Chondrocyte (in vitro differentiated cells): Measurements from ENCODE around the gene HOXC10. TPM values are rescaled to one million over a fixed set of nuclear protein-coding genes. Genes with fewer than 3 reads are reported as not detected.
A peak's percentile ranks its signal among the peaks of the same experiment; 100 is the strongest.

ENCODE experiments used
- DNase-seq: peaks from one replicate; pipeline ENCODE4 v3.0.0; 2021; ENCODE audit warnings: mixed read lengths, low spot score
- H3K27ac Mint-ChIP-seq: one replicate; pipeline ENCODE4 v1.8.0; 2021; ENCODE audit warnings: mild to moderate bottlenecking, moderate library complexity, mixed read lengths; ENCODE audit not compliant: unreplicated experiment
- H3K27me3 Mint-ChIP-seq: 2 replicates; pipeline ENCODE4 v1.8.0; 2021; ENCODE audit warnings: low read depth, mixed read lengths
- H3K36me3 Mint-ChIP-seq: 2 replicates; pipeline ENCODE4 v1.8.0; 2021; ENCODE audit warnings: low read depth, mixed read lengths
- H3K4me1 Mint-ChIP-seq: 2 replicates; pipeline ENCODE4 v1.8.0; 2021; ENCODE audit warnings: low read depth, mild to moderate bottlenecking, mixed read lengths
- H3K4me3 Mint-ChIP-seq: one replicate; pipeline ENCODE4 v1.8.0; 2021; ENCODE audit warnings: mild to moderate bottlenecking, moderate library complexity, mixed read lengths; ENCODE audit not compliant: unreplicated experiment
- H3K9me3 Mint-ChIP-seq: 2 replicates; pipeline ENCODE4 v1.8.0; 2021; ENCODE audit warnings: low read depth, mixed read lengths
- total RNA-seq: library from RNA; stranded (reverse); gene quantifications from 3 replicates; pipeline ENCODE4 v1.2.1, GENCODE V29; 2021
- TF ChIP-seq, protein P1 (sequence below): fragments of 200-600 bp; sonication (generic); IDR thresholded peaks from 2 replicates; pipeline ENCODE4 v1.5.0; 2021; ENCODE audit warnings: antibody characterized with exemption, mild to moderate bottlenecking, moderate library complexity

The HOXC10 gene
- total RNA-seq, 1 donor from 2014 or later, result not detected

DNA sequence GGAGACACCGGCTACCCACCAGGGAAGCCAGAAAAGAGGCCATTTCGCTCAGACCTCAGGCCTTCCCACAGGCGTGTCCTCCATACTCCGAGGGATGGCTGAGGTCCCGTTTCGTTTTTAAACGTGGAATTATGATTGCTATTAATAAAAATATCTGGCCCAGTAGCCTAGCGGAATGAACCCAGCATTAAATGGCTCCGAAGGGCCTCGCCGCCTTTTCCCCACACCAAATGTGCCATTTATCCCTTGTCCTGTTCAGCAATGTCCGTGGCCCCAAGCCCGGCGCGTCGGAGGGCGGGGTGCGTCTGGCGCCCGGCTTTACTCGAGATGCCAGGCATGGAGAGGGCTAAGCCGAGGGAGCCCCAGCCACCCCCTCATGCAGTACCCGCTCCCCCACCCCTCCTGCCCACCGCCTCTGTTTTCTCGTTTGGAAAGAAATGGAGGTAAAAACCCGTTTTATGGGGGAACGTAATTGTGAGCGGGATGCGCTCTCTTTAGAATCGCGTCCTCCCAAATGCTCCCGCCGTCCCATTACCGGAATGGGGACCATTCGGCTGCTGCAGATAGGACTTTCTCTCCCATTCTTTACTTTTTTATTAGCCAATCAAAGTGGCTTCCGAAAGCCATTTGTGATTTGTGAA is 29.6 kb downstream of the HOXC10 start:
- TF ChIP-seq, protein P1, sequence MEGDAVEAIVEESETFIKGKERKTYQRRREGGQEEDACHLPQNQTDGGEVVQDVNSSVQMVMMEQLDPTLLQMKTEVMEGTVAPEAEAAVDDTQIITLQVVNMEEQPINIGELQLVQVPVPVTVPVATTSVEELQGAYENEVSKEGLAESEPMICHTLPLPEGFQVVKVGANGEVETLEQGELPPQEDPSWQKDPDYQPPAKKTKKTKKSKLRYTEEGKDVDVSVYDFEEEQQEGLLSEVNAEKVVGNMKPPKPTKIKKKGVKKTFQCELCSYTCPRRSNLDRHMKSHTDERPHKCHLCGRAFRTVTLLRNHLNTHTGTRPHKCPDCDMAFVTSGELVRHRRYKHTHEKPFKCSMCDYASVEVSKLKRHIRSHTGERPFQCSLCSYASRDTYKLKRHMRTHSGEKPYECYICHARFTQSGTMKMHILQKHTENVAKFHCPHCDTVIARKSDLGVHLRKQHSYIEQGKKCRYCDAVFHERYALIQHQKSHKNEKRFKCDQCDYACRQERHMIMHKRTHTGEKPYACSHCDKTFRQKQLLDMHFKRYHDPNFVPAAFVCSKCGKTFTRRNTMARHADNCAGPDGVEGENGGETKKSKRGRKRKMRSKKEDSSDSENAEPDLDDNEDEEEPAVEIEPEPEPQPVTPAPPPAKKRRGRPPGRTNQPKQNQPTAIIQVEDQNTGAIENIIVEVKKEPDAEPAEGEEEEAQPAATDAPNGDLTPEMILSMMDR, result no peak
- H3K4me1 Mint-ChIP-seq, result peaks cover 17% of the 10 kb centered on the region

DNA sequence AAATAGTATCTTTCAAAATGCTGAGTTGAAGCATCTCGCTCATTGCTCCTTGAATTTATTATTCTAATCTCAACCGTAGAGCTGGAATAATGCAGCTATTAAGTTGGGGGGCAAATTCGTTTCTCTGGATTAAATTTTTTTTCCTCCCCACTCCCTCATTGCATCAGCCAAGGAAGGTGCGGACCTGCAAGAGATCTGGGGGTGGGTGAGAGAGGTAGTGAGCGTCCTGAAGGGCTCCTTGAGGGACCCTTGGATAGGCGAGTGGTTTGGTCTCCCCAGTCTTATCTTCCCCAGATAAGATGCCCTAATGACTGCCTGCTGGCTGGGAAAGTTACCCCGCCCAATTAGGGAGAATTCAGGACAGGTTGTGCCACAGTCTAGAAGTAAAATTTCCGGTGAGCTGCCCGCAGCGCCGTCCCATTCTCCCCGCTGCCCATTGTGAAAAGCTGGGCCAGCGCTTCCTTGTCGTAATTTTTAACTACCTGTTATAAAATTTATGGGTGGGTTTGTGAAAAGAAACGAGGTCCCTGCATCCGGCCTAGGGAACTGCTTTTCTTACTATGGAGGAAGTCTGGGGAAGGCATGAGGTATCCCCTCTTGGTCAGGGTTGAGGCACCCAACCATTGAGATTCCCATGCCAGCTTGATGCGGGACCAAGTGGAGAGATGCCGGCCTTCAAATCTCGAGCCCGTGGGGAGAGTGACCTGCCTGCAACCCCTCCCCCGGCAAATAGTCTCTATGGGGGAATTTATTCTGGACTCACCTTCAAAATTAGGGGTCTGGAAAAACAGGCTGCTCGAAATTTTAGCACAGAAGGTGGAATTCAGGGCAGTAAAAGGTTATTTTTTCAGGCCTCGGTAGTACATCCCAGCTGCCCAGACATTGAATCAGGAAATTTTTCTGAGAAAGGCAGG is 30.3 kb downstream of the HOXC10 start:
- TF ChIP-seq, protein P1, result no peak
- H3K9me3 Mint-ChIP-seq, result no peaks in the 10 kb centered on the region
- DNase-seq, result no peak
- H3K4me1 Mint-ChIP-seq, result peaks cover 17% of the 10 kb centered on the region
- no peak overlapping the region for H3K27ac Mint-ChIP-seq
- peaks cover 73% of the 10 kb centered on the region for H3K27me3 Mint-ChIP-seq
- H3K4me3 Mint-ChIP-seq, result no peak overlapping the region
- H3K36me3 Mint-ChIP-seq, result no peaks in the 10 kb centered on the region

More for the DNA sequence above, 29.6 kb downstream of the HOXC10 start:
- Mint-ChIP-seq H3K4me3 (no peak overlapping the region), H3K27ac (no peak overlapping the region), H3K36me3 (no peaks in the 10 kb centered on the region), H3K27me3 (peaks cover 72% of the 10 kb centered on the region), H3K9me3 (no peaks in the 10 kb centered on the region)
- DNase-seq, result no peak

DNA sequence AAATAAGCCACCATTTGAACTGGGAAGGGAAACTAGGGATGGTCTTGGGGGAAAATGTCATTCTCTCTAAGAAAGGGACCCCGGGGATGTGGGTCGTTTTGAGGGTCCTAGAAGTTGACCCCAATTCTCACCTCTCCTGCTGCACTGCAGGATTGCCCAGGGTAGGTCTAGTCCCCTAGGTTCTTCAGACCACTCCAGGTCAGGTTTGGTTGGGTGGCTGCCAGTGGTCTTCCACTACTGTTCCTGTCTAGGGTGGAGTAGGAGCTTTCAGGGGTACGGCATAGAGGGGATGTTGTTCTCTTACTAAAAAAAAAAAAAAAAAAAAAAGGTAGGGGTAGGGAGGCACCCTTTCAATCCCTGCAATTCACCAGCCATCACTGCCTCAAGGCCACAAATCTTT is 31.1 kb downstream of the HOXC10 start:
- no peaks in the 10 kb centered on the region for H3K9me3 Mint-ChIP-seq

DNA sequence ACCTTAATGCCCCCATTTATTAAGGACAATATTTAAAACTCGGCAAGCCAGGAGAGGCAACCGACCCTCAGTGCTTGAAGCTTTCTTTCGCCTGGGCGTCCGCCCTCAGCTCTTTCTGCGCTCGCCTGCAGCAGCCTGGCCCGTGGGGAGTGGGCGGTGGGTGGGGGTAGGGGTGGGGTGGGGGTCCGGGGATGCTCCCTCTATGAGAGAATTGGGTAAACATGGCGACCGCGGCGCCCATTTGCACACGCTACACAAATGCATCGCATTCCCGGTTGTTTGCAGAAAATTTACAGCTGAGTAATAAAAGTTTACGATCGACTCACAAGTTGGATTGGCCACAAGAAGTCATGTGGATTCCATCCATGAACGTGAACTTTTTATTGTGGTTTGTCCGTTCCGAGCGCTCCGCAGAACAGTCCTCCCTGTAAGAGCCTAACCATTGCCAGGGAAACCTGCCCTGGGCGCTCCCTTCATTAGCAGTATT is 31.6 kb downstream of the HOXC10 start:
- Mint-ChIP-seq H3K4me3 (no peak overlapping the region), H3K36me3 (no peaks in the 10 kb centered on the region), H3K27me3 (peaks cover 75% of the 10 kb centered on the region), H3K9me3 (no peaks in the 10 kb centered on the region), H3K4me1 (peaks cover 17% of the 10 kb centered on the region), H3K27ac (no peak overlapping the region)
- TF ChIP-seq, protein P1, result no peak
- DNase-seq, result no peak

More for the DNA sequence above, 31.1 kb downstream of the HOXC10 start:
- H3K36me3 Mint-ChIP-seq, result no peaks in the 10 kb centered on the region
- no peak overlapping the region for H3K27ac Mint-ChIP-seq
- H3K4me1 Mint-ChIP-seq, result peaks cover 17% of the 10 kb centered on the region
- H3K27me3 Mint-ChIP-seq, result peaks cover 75% of the 10 kb centered on the region
- H3K4me3 Mint-ChIP-seq, result no peak overlapping the region
- no peak for DNase-seq
- TF ChIP-seq, protein P1, result no peak

DNA sequence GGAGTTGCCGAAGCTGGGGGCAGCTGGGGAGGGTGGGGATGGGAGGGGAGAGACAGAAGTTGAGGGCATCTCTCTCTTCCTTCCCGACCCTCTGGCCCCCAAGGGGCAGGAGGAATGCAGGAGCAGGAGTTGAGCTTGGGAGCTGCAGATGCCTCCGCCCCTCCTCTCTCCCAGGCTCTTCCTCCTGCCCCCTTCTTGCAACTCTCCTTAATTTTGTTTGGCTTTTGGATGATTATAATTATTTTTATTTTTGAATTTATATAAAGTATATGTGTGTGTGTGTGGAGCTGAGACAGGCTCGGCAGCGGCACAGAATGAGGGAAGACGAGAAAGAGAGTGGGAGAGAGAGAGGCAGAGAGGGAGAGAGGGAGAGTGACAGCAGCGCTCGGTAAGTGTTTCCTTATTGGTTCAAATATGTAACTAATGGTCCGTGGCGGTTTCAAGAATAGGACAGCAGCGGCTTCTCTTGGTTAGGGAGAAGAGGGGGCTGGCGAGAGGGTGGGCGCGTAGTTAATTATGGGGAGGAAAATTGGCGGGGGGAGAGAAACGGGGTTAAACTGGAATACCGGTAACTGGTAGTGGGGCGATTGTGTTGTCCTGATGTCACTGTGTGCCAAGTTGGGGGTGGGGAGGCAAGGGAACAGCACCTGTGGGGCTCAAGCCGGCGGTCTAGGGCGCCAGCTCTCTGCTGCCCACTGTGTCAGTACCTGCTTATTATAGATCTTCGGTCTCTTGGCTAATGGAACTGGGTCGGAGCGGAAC is 32.3 kb downstream of the HOXC10 start:
- TF ChIP-seq, protein P1, result peak; percentile 22
- no peaks in the 10 kb centered on the region for H3K36me3 Mint-ChIP-seq
- H3K4me3 Mint-ChIP-seq, result peak overlapping the region; percentile 74
- DNase-seq, result no peak
- no peaks in the 10 kb centered on the region for H3K9me3 Mint-ChIP-seq
- no peak overlapping the region for H3K27ac Mint-ChIP-seq
- peaks cover 17% of the 10 kb centered on the region for H3K4me1 Mint-ChIP-seq
- H3K27me3 Mint-ChIP-seq, result peaks cover 79% of the 10 kb centered on the region
